Measurements from ENCODE around the gene RPE65.

Gene RPE65

GRCh38 chr1:68473060-68473459, 23.3 kb upstream of the RPE65 start:
- in situ Hi-C loops (cut with MboI; ENCODE audit: low pct_unique_long_range_greater_than_20kb, low sequenced_read_pairs, unreplicated experiment), result no loop called here
- no peak for DNase-seq (ENCODE audit: low spot score)
- no peak for TF ChIP-seq CTCF (IDR thresholded peaks at IDR 0.05; ENCODE audit: extremely low read depth, insufficient read depth, missing control alignments)

- DNase-seq (ENCODE audit: low spot score), result no peak
- in situ Hi-C loops (cut with MboI; ENCODE audit: low pct_unique_long_range_greater_than_20kb, low sequenced_read_pairs, unreplicated experiment), result no loop called here
- peak; percentile 39 for TF ChIP-seq CTCF (IDR thresholded peaks at IDR 0.05; ENCODE audit: extremely low read depth, insufficient read depth, missing control alignments)
Observed at GRCh38 chr1:68470388-68470970, 20.7 kb upstream of the RPE65 start.

GRCh38 chr1:68464891-68465290, 15.1 kb upstream of the RPE65 start:
- in situ Hi-C loops (cut with MboI; ENCODE audit: low pct_unique_long_range_greater_than_20kb, low sequenced_read_pairs, unreplicated experiment), result no loop called here

GRCh38 chr1:68460935-68461334, 11.2 kb upstream of the RPE65 start:
- TF ChIP-seq CTCF (IDR thresholded peaks at IDR 0.05; ENCODE audit: extremely low read depth, insufficient read depth, missing control alignments), result no peak
- in situ Hi-C loops (cut with MboI; ENCODE audit: low pct_unique_long_range_greater_than_20kb, low sequenced_read_pairs, unreplicated experiment), result no loop called here
- DNase-seq (ENCODE audit: low spot score), result no peak

More at GRCh38 chr1:68464891-68465290, 15.1 kb upstream of the RPE65 start:
- TF ChIP-seq CTCF (IDR thresholded peaks at IDR 0.05; ENCODE audit: extremely low read depth, insufficient read depth, missing control alignments), result no peak
- DNase-seq (ENCODE audit: low spot score), result no peak

- no peak for TF ChIP-seq CTCF (IDR thresholded peaks at IDR 0.05; ENCODE audit: extremely low read depth, insufficient read depth, missing control alignments)
- no peak for DNase-seq (ENCODE audit: low spot score)
- in situ Hi-C loops (cut with MboI; ENCODE audit: low pct_unique_long_range_greater_than_20kb, low sequenced_read_pairs, unreplicated experiment), result no loop called here
Observed at GRCh38 chr1:68459796-68460195, 10.0 kb upstream of the RPE65 start.

- no peak for DNase-seq (ENCODE audit: low spot score)
- in situ Hi-C loops (cut with MboI; ENCODE audit: low pct_unique_long_range_greater_than_20kb, low sequenced_read_pairs, unreplicated experiment), result no loop called here
- no peak for TF ChIP-seq CTCF (IDR thresholded peaks at IDR 0.05; ENCODE audit: extremely low read depth, insufficient read depth, missing control alignments)
Observed at GRCh38 chr1:68459091-68459490, 9.3 kb upstream of the RPE65 start.

GRCh38 chr1:68456202-68456601, 6.4 kb upstream of the RPE65 start:
- DNase-seq (ENCODE audit: low spot score), result no peak
- no peak for TF ChIP-seq CTCF (IDR thresholded peaks at IDR 0.05; ENCODE audit: extremely low read depth, insufficient read depth, missing control alignments)
- in situ Hi-C loops (cut with MboI; ENCODE audit: low pct_unique_long_range_greater_than_20kb, low sequenced_read_pairs, unreplicated experiment), result no loop called here

Measured in GM13977 (cell line).